CD4-positive, alpha-beta T cell treated with Interleukin-6 for 4 hours (primary cell): Measurements from ENCODE around the gene CHRNB2.

ENCODE experiments used
- DNase-seq: peaks from one replicate; pipeline ENCODE4 v3.0.0-alpha.2; 2020; ENCODE audit warnings: mixed read lengths

CHRNB2 gene

GRCh38 chr1:154581766-154582165, 14.2 kb downstream of the CHRNB2 start:
- no peak for DNase-seq

GRCh38 chr1:154582885-154583284, 15.3 kb downstream of the CHRNB2 start:
- DNase-seq: no peak

GRCh38 chr1:154583773-154584172, 16.2 kb downstream of the CHRNB2 start:
- no peak for DNase-seq

GRCh38 chr1:154584267-154584994, 16.9 kb downstream of the CHRNB2 start:
- DNase-seq: no peak

- DNase-seq: no peak
Observed at GRCh38 chr1:154586231-154586630, 18.7 kb downstream of the CHRNB2 start.

GRCh38 chr1:154586641-154587040, 19.1 kb downstream of the CHRNB2 start:
- no peak for DNase-seq

GRCh38 chr1:154589780-154590179, 22.2 kb downstream of the CHRNB2 start:
- no peak for DNase-seq

- DNase-seq: no peak
Observed at GRCh38 chr1:154590756-154591155, 23.2 kb downstream of the CHRNB2 start.

GRCh38 chr1:154591206-154591605, 23.6 kb downstream of the CHRNB2 start:
- DNase-seq: no peak

- DNase-seq: no peak
Observed at GRCh38 chr1:154593390-154593789, 25.8 kb downstream of the CHRNB2 start.

- no peak for DNase-seq
Observed at GRCh38 chr1:154594811-154595210, 27.2 kb downstream of the CHRNB2 start.

- DNase-seq: no peak
Observed at GRCh38 chr1:154595621-154596020, 28.0 kb downstream of the CHRNB2 start.

GRCh38 chr1:154598871-154599635, 31.5 kb downstream of the CHRNB2 start:
- no peak for DNase-seq

- no peak for DNase-seq
Observed at GRCh38 chr1:154599658-154600057, 32.1 kb downstream of the CHRNB2 start.

GRCh38 chr1:154603317-154603716, 35.7 kb downstream of the CHRNB2 start:
- DNase-seq: no peak

GRCh38 chr1:154605534-154605933, 38.0 kb downstream of the CHRNB2 start:
- no peak for DNase-seq

GRCh38 chr1:154607106-154607608, 39.6 kb downstream of the CHRNB2 start:
- DNase-seq: peak; percentile 17

GRCh38 chr1:154607609-154608396, 40.2 kb downstream of the CHRNB2 start, which contains the start of gene ADAR:
Gene ADAR (minus strand): TSS chr1:154608186. CDS start chr1:154608006, 180 bp downstream.
- peak; percentile 91 for DNase-seq

GRCh38 chr1:154608397-154609270, 41.1 kb downstream of the CHRNB2 start:
- DNase-seq: peak; percentile 45

- DNase-seq: peak; percentile 68
Observed at GRCh38 chr1:154609398-154610380, 42.1 kb downstream of the CHRNB2 start.
